SK-N-SH (cell line): Measurements from ENCODE around the gene PPP2R5C. TPM values are rescaled to one million over a fixed set of nuclear protein-coding genes. Genes with fewer than 3 reads are reported as not detected.

Experiments
- CTCF ChIA-PET: fragments of 300-600, 350-600 bp; formaldehyde crosslinking; extraction: SDS; loops from one replicate; lab custom pipeline; 2021; lab: Yijun Ruan, JAX
- POLR2A ChIA-PET: fragments of 350-600 bp; sonication (Branson Sonifier 250); formaldehyde crosslinking; extraction: SDS; loops from one replicate; lab custom pipeline; 2020; ENCODE audit warnings: antibody characterized with exemption, inconsistent platforms; lab: Yijun Ruan, JAX
- DNase-seq: peaks from one replicate; pipeline ENCODE4 v3.0.0; 2012
- H2AFZ ChIP-seq: fragments of 200-600 bp; sonication (generic); 2 replicates; pipeline ENCODE4 v1.8.1; 2016; ENCODE audit warnings: antibody characterized with exemption, mild to moderate bottlenecking, low read depth
- H3F3A ChIP-seq: fragments of 200-600 bp; sonication (generic); replicated peaks from 2 replicates; pipeline ENCODE3; 2016; ENCODE audit warnings: antibody characterized with exemption, mild to moderate bottlenecking; ENCODE audit not compliant: insufficient read depth
- H3K27ac ChIP-seq, 2 experiments: fragments of 200-500 bp in 1 of 2; fragments of 200-600 bp in 1 of 2; sonication (Bioruptor generic) in 1 of 2; sonication (generic), shearing (Covaris generic) in 1 of 2; 2 replicates each; pipeline versions ENCODE4 v1.5.1 to v1.6.1; 2014 to 2016; ENCODE audit warnings: low read depth in 2 of 2, inconsistent platforms in 1 of 2, low read length in 1 of 2, mild to moderate bottlenecking in 1 of 2, mixed read lengths in 1 of 2
- H3K27me3 ChIP-seq: fragments of 200-600 bp; sonication (generic), shearing (Covaris generic); 2 replicates; pipeline ENCODE4 v1.6.1; 2016; ENCODE audit warnings: mixed run types; ENCODE audit not compliant: insufficient read depth
- H3K36me3 ChIP-seq, 2 experiments: fragments of 200-500 bp in 1 of 2; fragments of 200-600 bp in 1 of 2; sonication (Bioruptor generic) in 1 of 2; sonication (generic) in 1 of 2; replicated peaks in 1 of 2; 2 replicates each; pipeline versions ENCODE3 to v1.5.1; 2014 to 2016; ENCODE audit warnings: low read length in 1 of 2, mild to moderate bottlenecking in 1 of 2; ENCODE audit not compliant: insufficient read depth in 2 of 2, control insufficient read depth in 1 of 2
- H3K4me1 ChIP-seq, 2 experiments: fragments of 200-500 bp in 1 of 2; fragments of 200-600 bp in 1 of 2; sonication (Bioruptor generic) in 1 of 2; sonication (generic), shearing (Covaris generic) in 1 of 2; 2 replicates each; pipeline versions ENCODE4 v1.5.1 to v1.6.1; 2014 to 2016; ENCODE audit warnings: low read depth in 1 of 2, low read length in 1 of 2, mixed run types in 1 of 2; ENCODE audit not compliant: insufficient read depth in 2 of 2, control insufficient read depth in 1 of 2
- H3K4me2 ChIP-seq: fragments of 200-600 bp; sonication (generic), shearing (Covaris generic); 2 replicates; pipeline ENCODE4 v1.6.1; 2017; ENCODE audit warnings: mixed run types
- H3K4me3 ChIP-seq, 2 experiments: fragments of 200-500 bp in 1 of 2; fragments of 200-600 bp in 1 of 2; sonication (Bioruptor generic) in 1 of 2; sonication (generic), shearing (Covaris generic) in 1 of 2; 2 replicates each; pipeline versions ENCODE4 v1.5.1 to v1.8.1; 2014 to 2016; ENCODE audit warnings: low read depth in 2 of 2, inconsistent platforms in 1 of 2, low read length in 1 of 2, mild to moderate bottlenecking in 1 of 2, mixed read lengths in 1 of 2, moderate library complexity in 1 of 2
- H3K79me2 ChIP-seq: fragments of 200-600 bp; sonication (generic); 2 replicates; pipeline ENCODE4 v1.8.1; 2017; ENCODE audit warnings: mild to moderate bottlenecking; ENCODE audit not compliant: insufficient read depth
- H3K9ac ChIP-seq: fragments of 200-600 bp; sonication (generic); 2 replicates; pipeline ENCODE4 v1.6.1; 2017; ENCODE audit warnings: mixed run types
- H3K9me2 ChIP-seq: fragments of 200-600 bp; sonication (generic); 2 replicates; pipeline ENCODE4 v1.6.1; 2017; ENCODE audit warnings: mixed run types
- H3K9me3 ChIP-seq: fragments of 200-600 bp; sonication (generic); 2 replicates; pipeline ENCODE4 v1.6.1; 2017; ENCODE audit warnings: mixed run types, mild to moderate bottlenecking, moderate library complexity
- H4K20me1 ChIP-seq: fragments of 200-600 bp; sonication (generic); 2 replicates; pipeline ENCODE4 v1.6.1; 2017; ENCODE audit warnings: mild to moderate bottlenecking, mixed run types; ENCODE audit not compliant: insufficient read depth
- CHD2 ChIP-seq: fragments of 150-350 bp; IDR thresholded peaks from 2 replicates; pipeline ENCODE4 v1.6.1; 2018; ENCODE audit warnings: low read length; ENCODE audit not compliant: partially characterized antibody
- FOSL2 ChIP-seq: IDR thresholded peaks from 2 replicates; pipeline ENCODE4 v1.4.0; 2012; ENCODE audit warnings: low read depth, mild to moderate bottlenecking, moderate library complexity, borderline replicate concordance
- FOXJ3 ChIP-seq: sonication (generic); formaldehyde crosslinking; IDR thresholded peaks from 2 replicates; pipeline ENCODE4 v1.5.1; 2020; ENCODE audit warnings: mild to moderate bottlenecking, missing genetic modification reagents
- GABPA ChIP-seq: IDR thresholded peaks from 2 replicates; pipeline ENCODE4 v1.4.0; 2012; ENCODE audit warnings: low read depth, mild to moderate bottlenecking
- GATA2 ChIP-seq: sonication (generic); formaldehyde crosslinking; IDR thresholded peaks from 2 replicates; pipeline ENCODE4 v1.5.0; 2020; ENCODE audit warnings: mild to moderate bottlenecking, missing genetic modification reagents
- NRF1 ChIP-seq: IDR thresholded peaks from 2 replicates; pipeline ENCODE4 v1.6.1; 2012; ENCODE audit warnings: low read depth, mild to moderate bottlenecking, low read length
- POLR2AphosphoS5 ChIP-seq: IDR thresholded peaks from 2 replicates; pipeline ENCODE4 v1.6.1; 2012; ENCODE audit warnings: low read depth, low read length
- RFX5 ChIP-seq: IDR thresholded peaks from 2 replicates; pipeline ENCODE4 v1.6.1; 2012; ENCODE audit warnings: mild to moderate bottlenecking, improper control_type of control experiment, low read length
- SMC3 ChIP-seq: IDR thresholded peaks from 2 replicates; pipeline ENCODE4 v1.6.1; 2012; ENCODE audit warnings: low read depth, low read length, improper control_type of control experiment
- TAF1 ChIP-seq: IDR thresholded peaks from 2 replicates; pipeline ENCODE4 v1.6.1; 2012; ENCODE audit warnings: low read depth, mild to moderate bottlenecking, low read length, moderate library complexity, borderline replicate concordance
- YY1 ChIP-seq: IDR thresholded peaks from 2 replicates; pipeline ENCODE4 v1.4.0; 2012; ENCODE audit warnings: low read depth, mild to moderate bottlenecking
- WGBS: methylation state at CpG from one replicate; pipeline ENCODE4 v1.1.6; 2017; ENCODE audit warnings: low lambda C conversion rate; 5-methylcytosine and 5-hydroxymethylcytosine counted together
- polyA plus RNA-seq, 3 experiments: library from polyadenylated mRNA; depleted of rRNA; stranded (reverse); fragments of >200 nt; gene quantifications; 2 replicates each; pipeline ENCODE4 v1.2.3, GENCODE V29; 2012
- TF ChIP-seq, protein P1 (sequence below): IDR thresholded peaks from 2 replicates; pipeline ENCODE4; 2012
- TF ChIP-seq, protein P2 (sequence below): IDR thresholded peaks from 2 replicates; pipeline ENCODE4 v1.4.0; 2012; ENCODE audit warnings: low read depth, borderline replicate concordance

PPP2R5C gene
- polyA plus RNA-seq, 1 of the 3 experiments (the other 2 are of a cell fraction): 43.7 TPM

DNA sequence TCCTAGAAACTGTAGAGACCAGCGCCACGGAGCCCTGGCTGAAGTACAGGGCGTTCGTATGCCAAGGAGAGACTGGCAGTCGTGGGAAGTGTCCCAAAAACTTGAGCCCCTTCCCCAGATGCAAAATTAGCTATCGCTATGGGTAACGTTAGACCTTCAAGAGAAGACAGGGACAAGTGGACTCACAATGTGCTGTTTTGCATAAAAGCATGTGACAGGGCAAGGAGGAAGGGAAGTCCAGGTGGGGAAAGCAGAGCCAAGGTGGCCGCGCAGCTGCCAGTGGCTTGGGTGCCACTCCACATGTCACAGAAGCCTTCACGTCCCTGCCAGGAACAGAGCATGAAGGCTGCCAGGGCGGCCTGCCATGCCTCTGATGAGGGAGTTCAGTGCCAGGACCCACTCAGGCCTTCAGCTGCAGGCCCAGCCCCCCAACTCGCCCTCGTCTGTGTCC, 141.6 kb downstream of the PPP2R5C start:
- no peaks in the 10 kb centered on the region for H3K27me3 ChIP-seq

DNA sequence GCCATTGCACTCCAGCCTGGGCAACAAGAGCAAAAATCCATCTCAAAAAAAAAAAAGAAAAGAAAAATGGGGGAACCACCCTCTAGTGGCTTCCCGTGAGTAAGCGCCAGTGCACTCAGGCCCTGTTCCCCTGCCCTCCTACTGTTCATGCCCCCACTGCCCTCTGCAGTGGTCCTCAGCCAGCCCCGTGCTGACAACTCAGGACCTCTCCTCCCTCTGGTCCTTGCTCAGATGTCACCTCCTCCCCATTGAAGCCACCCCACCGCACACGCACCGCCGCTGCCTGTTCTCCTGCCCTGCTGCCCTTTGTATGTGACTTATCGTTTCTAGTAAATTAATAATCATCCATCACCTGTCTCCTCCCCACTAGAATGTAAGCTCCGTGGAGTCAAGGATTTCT, 144.1 kb downstream of the PPP2R5C start:
- Histone ChIP-seq H3K79me2 (no peaks in the 10 kb centered on the region), H3F3A (no peaks in the 10 kb centered on the region), H3K4me3 (no peak overlapping the region), H3K27me3 (no peaks in the 10 kb centered on the region), H3K9me2 (no peaks in the 10 kb centered on the region), H2AFZ (no peak overlapping the region), H3K9me3 (no peaks in the 10 kb centered on the region), H3K4me1 (no peaks in the 10 kb centered on the region), H3K4me2 (no peak overlapping the region), H4K20me1 (no peaks in the 10 kb centered on the region), H3K36me3 (peaks cover 54 to 70% of the 10 kb centered on the region in 2 experiments), H3K9ac (no peak overlapping the region), H3K27ac (no peak overlapping the region)
- DNase-seq: no peak
- POLR2A ChIA-PET: no interaction called here
- TF ChIP-seq TAF1: no peak
- TF ChIP-seq RFX5: no peak
- WGBS: 89% methylated on average over 9 of the region's 9 CpGs
- CTCF ChIA-PET: no interaction called here

More for the DNA sequence above, 141.6 kb downstream of the PPP2R5C start:
- no peaks in the 10 kb centered on the region for H3F3A ChIP-seq
- H3K9me2 ChIP-seq: no peaks in the 10 kb centered on the region
- no peak overlapping the region for H3K4me2 ChIP-seq
- H3K79me2 ChIP-seq: no peaks in the 10 kb centered on the region
- TF ChIP-seq GABPA: no peak
- TF ChIP-seq FOXJ3 (CRISPR knock-in tag): no peak
- no peak for TF ChIP-seq POLR2AphosphoS5
- no peak for TF ChIP-seq RFX5
- TF ChIP-seq SMC3: no peak
- no peak for TF ChIP-seq GATA2
- TF ChIP-seq TAF1: no peak
- TF ChIP-seq YY1: no peak
- TF ChIP-seq FOSL2: no peak
- TF ChIP-seq, protein P1, sequence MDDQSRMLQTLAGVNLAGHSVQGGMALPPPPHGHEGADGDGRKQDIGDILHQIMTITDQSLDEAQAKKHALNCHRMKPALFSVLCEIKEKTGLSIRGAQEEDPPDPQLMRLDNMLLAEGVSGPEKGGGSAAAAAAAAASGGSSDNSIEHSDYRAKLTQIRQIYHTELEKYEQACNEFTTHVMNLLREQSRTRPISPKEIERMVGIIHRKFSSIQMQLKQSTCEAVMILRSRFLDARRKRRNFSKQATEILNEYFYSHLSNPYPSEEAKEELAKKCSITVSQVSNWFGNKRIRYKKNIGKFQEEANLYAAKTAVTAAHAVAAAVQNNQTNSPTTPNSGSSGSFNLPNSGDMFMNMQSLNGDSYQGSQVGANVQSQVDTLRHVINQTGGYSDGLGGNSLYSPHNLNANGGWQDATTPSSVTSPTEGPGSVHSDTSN: no peak
- TF ChIP-seq NRF1: no peak
- no peak for TF ChIP-seq CHD2
- TF ChIP-seq, protein P2, sequence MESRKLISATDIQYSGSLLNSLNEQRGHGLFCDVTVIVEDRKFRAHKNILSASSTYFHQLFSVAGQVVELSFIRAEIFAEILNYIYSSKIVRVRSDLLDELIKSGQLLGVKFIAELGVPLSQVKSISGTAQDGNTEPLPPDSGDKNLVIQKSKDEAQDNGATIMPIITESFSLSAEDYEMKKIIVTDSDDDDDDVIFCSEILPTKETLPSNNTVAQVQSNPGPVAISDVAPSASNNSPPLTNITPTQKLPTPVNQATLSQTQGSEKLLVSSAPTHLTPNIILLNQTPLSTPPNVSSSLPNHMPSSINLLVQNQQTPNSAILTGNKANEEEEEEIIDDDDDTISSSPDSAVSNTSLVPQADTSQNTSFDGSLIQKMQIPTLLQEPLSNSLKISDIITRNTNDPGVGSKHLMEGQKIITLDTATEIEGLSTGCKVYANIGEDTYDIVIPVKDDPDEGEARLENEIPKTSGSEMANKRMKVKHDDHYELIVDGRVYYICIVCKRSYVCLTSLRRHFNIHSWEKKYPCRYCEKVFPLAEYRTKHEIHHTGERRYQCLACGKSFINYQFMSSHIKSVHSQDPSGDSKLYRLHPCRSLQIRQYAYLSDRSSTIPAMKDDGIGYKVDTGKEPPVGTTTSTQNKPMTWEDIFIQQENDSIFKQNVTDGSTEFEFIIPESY: no peak
- no peaks in the 10 kb centered on the region for H3K9me3 ChIP-seq
- peaks cover 71 to 79% of the 10 kb centered on the region in 2 experiments for H3K36me3 ChIP-seq
- H4K20me1 ChIP-seq: no peaks in the 10 kb centered on the region
- no peak overlapping the region for H3K27ac ChIP-seq
- H3K9ac ChIP-seq: no peak overlapping the region
- POLR2A ChIA-PET: interaction anchor here (1.1 kb wide), 1 partner anchor 93 kb away, joined by 3 read pairs; no protein-coding TSS in a partner anchor
- no peak overlapping the region for H2AFZ ChIP-seq
- no peak overlapping the region for H3K4me3 ChIP-seq
- H3K4me1 ChIP-seq: no peaks in the 10 kb centered on the region
- CTCF ChIA-PET: interaction anchor here (1.2 to 2.8 kb wide), 3 partner anchors 10 to 132 kb away, joined by 3 to 10 read pairs (median 4); no protein-coding TSS in a partner anchor
- WGBS: 96% methylated on average over 13 of the region's 13 CpGs
- no peak for DNase-seq
